Endothelial cell (in vitro differentiated cells): ENCODE results near the gene TM4SF5. TPM values are rescaled to one million over a fixed set of nuclear protein-coding genes. Genes with fewer than 3 reads are reported as not detected.

ENCODE experiments used
- DNase-seq: peaks from one replicate; pipeline ENCODE4 v3.0.0; 2021; ENCODE audit warnings: low spot score
- H3K27ac Mint-ChIP-seq: one replicate; pipeline ENCODE4 v1.8.0; 2021; ENCODE audit warnings: mixed read lengths, inconsistent platforms; ENCODE audit not compliant: unreplicated experiment
- H3K27me3 Mint-ChIP-seq: one replicate; pipeline ENCODE4 v1.8.0; 2021; ENCODE audit warnings: mild to moderate bottlenecking, moderate library complexity, mixed read lengths, inconsistent platforms; ENCODE audit not compliant: unreplicated experiment
- H3K36me3 Mint-ChIP-seq: one replicate; pipeline ENCODE4 v1.8.0; 2021; ENCODE audit warnings: mild to moderate bottlenecking, low read depth, mixed read lengths, inconsistent platforms; ENCODE audit not compliant: unreplicated experiment
- H3K4me1 Mint-ChIP-seq: one replicate; pipeline ENCODE4 v1.8.0; 2021; ENCODE audit warnings: mild to moderate bottlenecking, mixed read lengths, inconsistent platforms; ENCODE audit not compliant: unreplicated experiment
- H3K4me3 Mint-ChIP-seq: one replicate; pipeline ENCODE4 v1.8.0; 2021; ENCODE audit warnings: mild to moderate bottlenecking, mixed read lengths, inconsistent platforms; ENCODE audit not compliant: unreplicated experiment
- H3K9me3 Mint-ChIP-seq: one replicate; pipeline ENCODE4 v1.8.0; 2021; ENCODE audit warnings: mixed read lengths, inconsistent platforms; ENCODE audit not compliant: unreplicated experiment
- total RNA-seq: library from RNA; stranded (reverse); fragmentation: NEBNext Ultra II Directional; extraction: Animal tissue kit (Norgen Biotek cat#: 25700); gene quantifications from one replicate; pipeline ENCODE4 v1.2.1, GENCODE V29; 2021; ENCODE audit not compliant: unreplicated experiment
- TF ChIP-seq, protein P1 (sequence below): fragments of 200-600 bp; sonication (generic); IDR thresholded peaks from one replicate; pipeline ENCODE4 v1.5.0; 2021; ENCODE audit warnings: antibody characterized with exemption; ENCODE audit not compliant: unreplicated experiment

Gene TM4SF5
- total RNA-seq, 1 donor from 2014 or later: not detected

DNA sequence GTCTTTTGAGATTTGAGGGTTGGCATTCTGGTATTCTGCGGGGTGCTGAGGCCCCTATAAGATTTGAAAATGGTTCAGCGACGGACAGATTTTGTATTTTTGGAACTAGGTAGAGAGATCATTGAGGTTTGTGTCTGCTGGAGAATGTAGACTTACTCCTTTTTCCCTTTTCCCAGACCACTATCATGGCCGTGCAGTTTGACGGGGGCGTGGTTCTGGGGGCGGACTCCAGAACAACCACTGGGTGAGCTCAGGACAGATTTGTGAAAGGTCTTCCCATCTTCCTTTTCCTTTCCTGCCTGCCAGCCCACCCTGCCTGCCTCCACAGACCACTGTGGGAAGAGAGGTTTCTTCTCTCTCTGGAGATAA is 24.9 kb downstream of the TM4SF5 start:
- peaks cover 15% of the 10 kb centered on the region for H3K4me1 Mint-ChIP-seq
- H3K27ac Mint-ChIP-seq: peak overlapping the region; percentile 96
- peaks cover 6% of the 10 kb centered on the region for H3K27me3 Mint-ChIP-seq
- H3K36me3 Mint-ChIP-seq: peaks cover 22% of the 10 kb centered on the region
- TF ChIP-seq, protein P1, sequence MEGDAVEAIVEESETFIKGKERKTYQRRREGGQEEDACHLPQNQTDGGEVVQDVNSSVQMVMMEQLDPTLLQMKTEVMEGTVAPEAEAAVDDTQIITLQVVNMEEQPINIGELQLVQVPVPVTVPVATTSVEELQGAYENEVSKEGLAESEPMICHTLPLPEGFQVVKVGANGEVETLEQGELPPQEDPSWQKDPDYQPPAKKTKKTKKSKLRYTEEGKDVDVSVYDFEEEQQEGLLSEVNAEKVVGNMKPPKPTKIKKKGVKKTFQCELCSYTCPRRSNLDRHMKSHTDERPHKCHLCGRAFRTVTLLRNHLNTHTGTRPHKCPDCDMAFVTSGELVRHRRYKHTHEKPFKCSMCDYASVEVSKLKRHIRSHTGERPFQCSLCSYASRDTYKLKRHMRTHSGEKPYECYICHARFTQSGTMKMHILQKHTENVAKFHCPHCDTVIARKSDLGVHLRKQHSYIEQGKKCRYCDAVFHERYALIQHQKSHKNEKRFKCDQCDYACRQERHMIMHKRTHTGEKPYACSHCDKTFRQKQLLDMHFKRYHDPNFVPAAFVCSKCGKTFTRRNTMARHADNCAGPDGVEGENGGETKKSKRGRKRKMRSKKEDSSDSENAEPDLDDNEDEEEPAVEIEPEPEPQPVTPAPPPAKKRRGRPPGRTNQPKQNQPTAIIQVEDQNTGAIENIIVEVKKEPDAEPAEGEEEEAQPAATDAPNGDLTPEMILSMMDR: no peak
- H3K4me3 Mint-ChIP-seq: peak overlapping the region; percentile 100
- H3K9me3 Mint-ChIP-seq: no peaks in the 10 kb centered on the region
- DNase-seq: peak; percentile 64

DNA sequence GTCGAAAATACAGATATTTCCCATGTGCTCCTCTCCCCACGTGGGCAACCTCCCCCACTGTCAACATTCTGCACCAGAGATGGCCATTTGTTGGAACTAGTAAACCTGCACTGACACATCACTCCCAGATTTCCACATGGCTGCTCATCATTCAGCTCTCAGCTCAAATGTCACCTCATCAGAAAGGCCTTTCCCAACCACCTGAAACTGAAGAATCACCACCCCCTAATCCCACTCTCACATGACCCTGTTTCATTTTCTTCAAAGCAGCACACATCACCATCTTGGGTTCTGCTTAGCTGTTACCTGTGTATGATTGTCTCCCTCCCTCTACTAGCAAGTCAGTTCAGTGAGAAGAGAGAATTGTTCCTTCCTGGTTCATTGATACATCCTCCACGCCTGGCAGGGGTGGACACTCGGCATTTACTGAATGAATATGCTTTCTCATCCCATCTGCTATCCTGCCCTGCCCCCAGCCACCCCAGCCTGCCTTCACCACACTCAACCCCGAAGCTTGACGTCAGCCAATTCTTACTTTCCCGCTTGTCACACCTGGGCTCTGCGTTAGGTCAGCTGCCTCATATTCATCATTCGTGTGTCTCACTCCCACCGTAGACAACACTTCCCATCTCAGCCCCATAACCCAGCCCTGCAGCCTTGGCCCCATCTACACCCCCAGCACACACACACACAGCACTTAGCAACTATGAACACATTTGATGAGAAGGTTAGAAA is 28.9 kb downstream of the TM4SF5 start:
- no peaks in the 10 kb centered on the region for H3K9me3 Mint-ChIP-seq
- TF ChIP-seq, protein P1: no peak
- H3K4me1 Mint-ChIP-seq: peaks cover 15% of the 10 kb centered on the region
- no peak overlapping the region for H3K27ac Mint-ChIP-seq
- H3K36me3 Mint-ChIP-seq: peaks cover 22% of the 10 kb centered on the region
- H3K27me3 Mint-ChIP-seq: peaks cover 11% of the 10 kb centered on the region
- H3K4me3 Mint-ChIP-seq: no peak overlapping the region
- no peak for DNase-seq

DNA sequence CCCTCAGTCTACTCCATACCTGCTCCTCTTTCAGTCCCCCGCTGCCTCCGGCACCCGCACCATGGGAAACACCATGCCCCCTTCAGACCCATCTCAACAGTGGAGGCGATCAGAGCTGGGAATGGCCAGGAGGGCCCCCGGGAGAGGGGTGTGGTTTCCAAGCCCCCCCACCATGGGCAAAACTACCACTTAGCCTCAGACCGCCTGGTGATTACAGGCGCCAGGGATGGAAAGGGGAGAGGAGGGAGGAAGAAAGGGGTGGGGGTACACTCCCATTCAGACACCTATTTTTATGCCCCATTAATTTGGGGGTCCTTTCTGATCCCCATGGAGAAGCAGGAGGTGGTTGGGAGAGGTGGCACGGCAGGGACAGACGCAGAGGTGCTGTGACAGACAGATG is 30.5 kb downstream of the TM4SF5 start, which contains the start of gene C17orf114:
TSS of gene C17orf114 (minus strand) at position 101 of the 400 bp plus-strand sequence.
- Mint-ChIP-seq H3K4me1 (peaks cover 9% of the 10 kb centered on the region), H3K27ac (no peak within 1 kb of the TSS), H3K36me3 (peaks cover 18% of the 10 kb centered on the region), H3K27me3 (peaks cover 14% of the 10 kb centered on the region), H3K4me3 (no peak within 1 kb of the TSS), H3K9me3 (no peaks in the 10 kb centered on the region)
- TF ChIP-seq, protein P1: no peak
- DNase-seq: no peak

DNA sequence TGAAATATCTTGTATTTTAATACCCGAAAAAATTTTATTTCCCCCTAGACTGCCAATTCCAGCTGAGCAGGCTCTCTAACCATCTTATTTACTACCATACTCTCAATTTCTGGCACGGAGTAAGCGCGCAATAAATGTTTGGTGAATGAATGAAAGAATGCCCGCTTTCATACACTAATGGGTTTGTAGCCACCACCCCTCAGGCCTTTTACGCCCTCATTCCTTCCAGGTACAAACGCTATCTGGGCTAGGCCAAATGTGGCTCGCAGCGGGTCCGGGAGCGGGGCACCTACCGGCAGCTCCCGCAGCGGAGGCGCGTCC is 34.7 kb downstream of the TM4SF5 start:
- H3K27me3 Mint-ChIP-seq: peaks cover 12% of the 10 kb centered on the region
- H3K9me3 Mint-ChIP-seq: no peaks in the 10 kb centered on the region
- TF ChIP-seq, protein P1: no peak
- DNase-seq: no peak
- peak overlapping the region; percentile 93 for H3K4me3 Mint-ChIP-seq
- no peak overlapping the region for H3K27ac Mint-ChIP-seq
- H3K4me1 Mint-ChIP-seq: peaks cover 11% of the 10 kb centered on the region
- H3K36me3 Mint-ChIP-seq: peaks cover 22% of the 10 kb centered on the region

DNA sequence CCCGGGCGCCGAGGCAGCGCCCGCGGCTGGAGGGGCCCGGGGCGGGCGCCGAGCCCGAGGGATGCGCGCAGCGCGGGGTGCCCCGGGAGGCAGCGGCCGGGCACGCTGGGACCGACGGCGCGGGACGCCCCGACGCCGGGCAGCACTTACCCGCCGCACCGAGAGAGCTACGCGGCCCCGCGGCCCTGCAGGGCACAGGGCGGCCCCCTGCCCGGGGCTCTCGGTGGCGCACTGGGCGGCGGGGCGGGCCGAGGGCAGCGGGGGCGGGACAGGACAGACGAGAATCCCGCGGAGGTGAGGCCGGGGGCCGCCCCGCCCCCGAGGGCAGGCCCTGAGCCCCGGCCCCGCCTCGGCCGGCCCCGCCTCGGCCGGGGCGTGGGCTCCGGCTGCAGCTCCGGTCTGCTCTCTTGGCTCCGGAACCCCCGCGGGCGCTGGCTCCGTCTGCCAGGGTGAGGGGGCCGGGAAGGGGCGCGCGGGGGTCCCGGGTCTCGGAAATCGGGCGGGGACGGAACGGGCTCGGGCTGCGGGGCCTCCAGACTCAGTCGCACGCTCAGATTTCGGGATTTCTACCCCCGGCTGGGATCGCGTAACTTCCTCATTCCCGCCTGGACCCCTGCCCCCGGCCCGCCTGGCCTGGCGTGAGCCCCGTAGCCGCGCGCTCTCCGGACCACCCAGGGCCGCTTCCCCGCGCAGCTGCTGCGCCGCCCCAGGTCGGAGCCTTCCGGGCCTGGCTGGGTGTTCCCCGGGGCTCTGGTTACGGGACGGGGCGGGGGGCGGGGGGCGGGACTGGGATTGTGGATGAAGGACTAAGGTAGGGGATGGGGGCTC is 35.3 kb downstream of the TM4SF5 start, which contains the start of gene PLD2:
TSS of gene PLD2 (plus strand) at position 376 of the 828 bp plus-strand sequence. CDS start 621 bp downstream, outside the sequence.
- peaks cover 22% of the 10 kb centered on the region for H3K36me3 Mint-ChIP-seq
- H3K9me3 Mint-ChIP-seq: no peaks in the 10 kb centered on the region
- no peak within 1 kb of the TSS for H3K27ac Mint-ChIP-seq
- H3K4me3 Mint-ChIP-seq: peak within 1 kb of the TSS; percentile 96
- peaks cover 11% of the 10 kb centered on the region for H3K4me1 Mint-ChIP-seq
- TF ChIP-seq, protein P1: no peak
- DNase-seq: peak; percentile 90
- peaks cover 12% of the 10 kb centered on the region for H3K27me3 Mint-ChIP-seq
